HG03521 (cell line): Measurements from ENCODE around the gene MEGF8.

Source experiments
- ATAC-seq: cut with Tn5 transposase; IDR thresholded peaks from one replicate; pipeline ENCODE4 v1.9.1; 2021; ENCODE audit warnings: mild to moderate bottlenecking, moderate library complexity; ENCODE audit not compliant: unreplicated experiment

The MEGF8 gene

GRCh38 chr19:42303101-42303464 lies 22.4 kb upstream of the MEGF8 start:
- no peak for ATAC-seq

GRCh38 chr19:42303876-42304275 lies 21.6 kb upstream of the MEGF8 start:
- no peak for ATAC-seq

DNA sequence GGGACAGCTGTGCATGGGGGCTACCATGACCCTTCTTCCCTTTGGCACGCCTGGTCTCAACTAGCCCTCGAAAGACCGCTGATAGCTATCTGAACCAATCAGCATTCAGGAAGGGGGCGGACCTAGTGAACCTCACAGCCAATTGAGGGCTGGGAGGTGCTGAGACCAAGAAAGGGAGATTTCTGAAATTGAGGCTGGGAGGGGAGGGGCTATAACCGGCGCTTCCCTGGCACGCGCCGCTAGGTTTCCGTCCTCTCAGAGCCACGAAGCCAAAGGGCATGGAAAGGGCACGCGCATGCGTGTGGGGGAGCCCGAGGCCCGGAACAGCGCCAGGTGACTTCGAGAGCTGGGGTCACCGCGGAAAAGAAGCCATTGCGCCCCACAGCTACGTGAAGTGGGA lies 18.8 kb upstream of the MEGF8 start:
- ATAC-seq = no peak

GRCh38 chr19:42309686-42310085 lies 15.7 kb upstream of the MEGF8 start:
- no peak for ATAC-seq

DNA sequence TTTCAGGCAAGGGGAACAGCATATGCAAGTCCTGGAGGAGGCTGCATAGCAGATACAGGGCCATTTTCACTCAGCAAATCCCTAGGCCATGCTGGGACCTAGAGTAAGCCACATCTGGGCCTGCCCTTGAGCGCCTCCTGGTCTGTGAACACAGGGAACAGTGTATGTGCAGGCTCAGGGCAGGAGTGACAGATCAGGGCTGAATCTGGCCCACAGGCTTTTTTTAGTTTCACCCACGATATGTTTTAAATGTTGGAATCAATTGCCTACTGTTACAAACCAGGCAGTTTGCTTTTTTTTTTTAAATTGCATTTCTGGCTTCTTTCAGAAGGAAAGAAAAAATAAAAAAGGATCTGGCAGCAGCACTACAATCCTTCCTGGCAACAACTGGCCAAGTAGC lies 13.8 kb upstream of the MEGF8 start:
- ATAC-seq = no peak

DNA sequence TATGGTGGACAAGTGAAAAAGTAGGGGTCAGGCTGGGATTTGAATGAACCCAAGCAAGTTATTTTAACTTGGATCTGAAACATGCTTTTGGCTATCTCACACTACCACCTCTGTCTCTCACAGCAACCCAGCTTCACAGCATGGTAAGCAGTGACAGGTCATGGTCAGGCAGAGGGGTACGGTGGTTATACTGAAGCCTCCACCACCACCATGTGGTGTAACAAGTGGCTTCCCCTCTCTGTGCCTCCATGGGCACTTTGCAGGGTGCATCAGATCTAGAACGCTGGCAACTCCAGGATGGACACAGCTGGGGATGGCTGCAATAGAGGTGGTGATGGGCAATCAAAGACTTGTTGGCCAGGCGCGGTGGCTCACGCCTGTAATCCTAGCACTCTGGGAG lies 13.1 kb upstream of the MEGF8 start:
- no peak for ATAC-seq

DNA sequence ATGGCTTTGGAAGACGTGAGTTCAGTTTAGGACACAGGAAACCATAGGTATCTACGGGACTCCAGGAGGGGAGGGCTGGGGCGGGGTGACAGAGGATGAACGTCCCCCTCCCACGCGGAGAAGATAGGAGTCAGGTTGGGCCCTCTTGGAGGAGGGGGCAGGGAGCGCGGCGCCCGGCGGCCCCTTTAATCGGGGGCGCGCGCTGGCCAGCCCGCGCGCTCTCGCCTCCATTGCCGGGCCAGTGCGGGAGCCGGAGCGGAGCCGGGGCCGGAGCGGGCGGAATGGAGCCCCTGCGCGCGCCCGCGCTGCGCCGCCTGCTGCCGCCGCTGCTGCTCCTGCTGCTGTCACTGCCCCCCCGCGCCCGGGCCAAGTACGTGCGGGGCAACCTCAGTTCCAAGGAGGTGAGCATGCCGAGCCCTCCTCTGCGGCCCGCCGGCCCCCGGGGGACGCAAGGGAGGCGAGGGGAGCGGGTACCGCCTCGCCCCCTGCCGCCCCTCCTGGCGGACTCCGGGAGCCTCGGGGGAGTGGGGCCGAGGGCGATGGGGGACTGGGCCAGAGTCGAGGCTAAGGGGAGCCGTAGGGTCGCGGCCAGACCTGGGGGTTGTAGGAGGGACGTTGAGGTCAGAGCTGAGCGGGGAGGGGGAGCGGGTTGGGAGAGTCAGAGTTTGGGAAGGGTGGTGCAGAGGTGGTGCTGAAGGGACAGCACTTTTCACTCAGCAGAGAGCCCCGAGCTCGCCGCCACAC lies 12.2 kb upstream of the MEGF8 start, which contains the start of gene TMEM145:
TMEM145 (plus strand) TSS at position 214 of the 744 bp plus-strand sequence; CDS start at position 282, 68 bp downstream.
- ATAC-seq = no peak

GRCh38 chr19:42313840-42314755 lies 11.3 kb upstream of the MEGF8 start:
- no peak for ATAC-seq

DNA sequence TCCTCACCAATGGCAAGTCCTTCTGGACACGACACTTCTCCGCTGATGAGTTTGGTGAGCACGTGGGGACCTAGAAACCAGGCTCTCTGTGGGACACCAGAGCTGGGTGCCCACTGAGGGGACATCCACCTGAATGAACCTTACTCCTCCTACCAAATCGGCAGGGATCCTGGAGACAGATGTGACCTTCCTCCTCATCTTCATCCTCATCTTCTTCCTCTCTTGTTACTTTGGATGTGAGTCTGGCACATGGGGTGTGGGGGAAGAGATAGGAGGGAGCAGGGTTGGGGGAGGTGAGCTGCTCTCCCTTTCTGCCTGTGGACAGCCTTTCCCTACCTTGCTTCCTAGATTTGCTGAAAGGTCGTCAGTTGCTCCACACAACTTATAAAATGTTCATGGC lies 10.4 kb upstream of the MEGF8 start:
- no peak for ATAC-seq

DNA sequence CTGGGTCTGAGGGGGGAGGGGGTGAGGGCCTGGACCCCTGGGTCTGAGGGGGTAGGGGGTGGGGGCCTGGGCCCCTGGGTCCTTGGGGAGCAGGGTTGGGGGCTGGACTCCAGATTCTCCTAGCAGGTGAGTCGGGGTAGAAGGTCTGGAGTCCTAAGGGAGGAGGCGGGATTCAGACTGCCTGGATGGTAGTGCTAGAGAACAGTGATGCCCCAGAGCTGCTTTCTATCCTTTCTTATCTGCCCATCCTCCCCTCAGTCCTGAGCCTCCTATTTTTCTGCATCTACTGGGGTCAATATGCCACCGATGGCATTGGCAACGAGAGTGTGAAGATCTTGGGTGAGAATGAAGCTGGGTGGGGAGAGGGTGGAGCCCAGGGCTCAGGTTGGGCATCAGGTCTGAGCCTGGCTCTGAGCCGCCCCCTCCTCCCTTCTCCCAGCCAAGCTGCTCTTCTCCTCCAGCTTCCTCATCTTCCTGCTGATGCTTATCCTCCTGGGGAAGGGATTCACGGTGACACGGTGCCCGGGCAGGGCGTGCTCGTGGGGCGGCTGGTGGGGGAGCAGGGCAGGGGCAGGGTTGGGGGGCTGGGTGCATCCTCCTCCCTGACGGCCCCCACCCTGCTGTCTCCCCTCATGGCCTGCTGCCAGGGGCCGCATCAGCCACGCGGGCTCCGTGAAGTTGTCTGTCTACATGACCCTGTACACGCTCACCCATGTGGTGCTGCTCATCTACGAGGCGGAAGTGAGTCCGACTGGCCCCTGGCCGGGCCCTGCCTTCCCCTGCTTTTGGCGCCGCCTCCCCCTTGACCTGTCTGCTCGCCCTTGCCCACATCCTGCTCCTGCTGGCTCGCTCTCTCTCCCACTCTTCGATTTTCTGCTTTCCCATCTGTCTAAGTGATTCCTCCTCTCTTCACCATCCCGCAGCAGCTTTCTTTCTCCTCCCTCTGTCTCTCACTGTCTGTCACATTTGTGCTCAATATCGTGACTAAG lies 8.9 kb upstream of the MEGF8 start:
- ATAC-seq = no peak

DNA sequence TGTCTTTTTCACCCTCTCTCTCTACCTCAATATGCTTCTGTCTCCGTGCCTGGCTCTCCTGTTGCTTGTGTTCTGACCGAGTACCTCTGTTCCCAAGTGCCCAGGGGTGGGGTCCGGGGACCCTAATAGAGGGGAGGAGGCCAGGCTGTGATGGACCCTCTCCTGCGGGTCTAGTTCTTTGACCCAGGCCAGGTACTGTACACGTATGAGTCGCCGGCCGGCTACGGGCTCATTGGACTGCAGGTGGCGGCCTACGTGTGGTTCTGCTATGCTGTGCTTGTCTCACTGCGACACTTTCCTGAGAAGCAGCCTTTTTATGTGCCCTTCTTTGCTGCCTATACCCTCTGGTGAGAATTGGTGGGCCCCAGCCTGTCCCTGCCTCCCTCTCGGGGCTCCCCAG lies 7.9 kb upstream of the MEGF8 start:
- no peak for ATAC-seq

GRCh38 chr19:42322305-42322704 lies 3.1 kb upstream of the MEGF8 start:
- ATAC-seq = no peak

- ATAC-seq = no peak
Measured at GRCh38 chr19:42323473-42323851, 2.0 kb upstream of the MEGF8 start.

- ATAC-seq = no peak
Measured at GRCh38 chr19:42323852-42324654, 1.4 kb upstream of the MEGF8 start.

DNA sequence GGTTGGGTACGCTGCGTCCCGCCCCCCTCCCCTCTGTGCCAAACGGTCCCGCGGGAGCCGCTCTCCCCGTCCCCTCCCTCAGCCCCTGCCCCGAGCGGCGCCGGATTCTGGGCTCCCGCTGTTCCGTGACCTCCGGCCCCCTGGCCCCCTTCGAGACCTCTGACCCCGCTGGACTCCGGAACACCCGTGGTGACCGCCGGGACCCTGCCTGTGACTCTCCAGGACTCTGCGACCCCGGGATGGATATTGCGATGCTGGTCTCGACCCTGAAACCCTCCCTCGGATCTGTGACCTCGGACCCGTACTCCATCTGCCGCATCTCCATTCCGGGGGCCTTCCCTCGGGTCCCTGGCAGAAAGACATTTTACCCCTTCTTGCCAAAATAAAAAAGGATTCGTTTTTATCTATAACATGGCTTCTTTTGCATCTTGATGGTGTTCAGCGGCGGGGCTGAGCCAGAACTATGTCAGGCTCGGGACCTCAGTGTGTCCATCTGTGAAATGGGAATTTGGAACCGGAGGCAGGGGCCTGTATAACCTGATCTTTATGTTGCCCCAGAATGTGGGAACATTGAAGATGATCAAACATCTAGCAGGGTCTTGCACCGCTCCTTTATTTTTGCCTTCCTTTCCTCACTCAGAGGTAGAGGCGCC lies 654 bp upstream of the MEGF8 start:
- ATAC-seq = no peak

DNA sequence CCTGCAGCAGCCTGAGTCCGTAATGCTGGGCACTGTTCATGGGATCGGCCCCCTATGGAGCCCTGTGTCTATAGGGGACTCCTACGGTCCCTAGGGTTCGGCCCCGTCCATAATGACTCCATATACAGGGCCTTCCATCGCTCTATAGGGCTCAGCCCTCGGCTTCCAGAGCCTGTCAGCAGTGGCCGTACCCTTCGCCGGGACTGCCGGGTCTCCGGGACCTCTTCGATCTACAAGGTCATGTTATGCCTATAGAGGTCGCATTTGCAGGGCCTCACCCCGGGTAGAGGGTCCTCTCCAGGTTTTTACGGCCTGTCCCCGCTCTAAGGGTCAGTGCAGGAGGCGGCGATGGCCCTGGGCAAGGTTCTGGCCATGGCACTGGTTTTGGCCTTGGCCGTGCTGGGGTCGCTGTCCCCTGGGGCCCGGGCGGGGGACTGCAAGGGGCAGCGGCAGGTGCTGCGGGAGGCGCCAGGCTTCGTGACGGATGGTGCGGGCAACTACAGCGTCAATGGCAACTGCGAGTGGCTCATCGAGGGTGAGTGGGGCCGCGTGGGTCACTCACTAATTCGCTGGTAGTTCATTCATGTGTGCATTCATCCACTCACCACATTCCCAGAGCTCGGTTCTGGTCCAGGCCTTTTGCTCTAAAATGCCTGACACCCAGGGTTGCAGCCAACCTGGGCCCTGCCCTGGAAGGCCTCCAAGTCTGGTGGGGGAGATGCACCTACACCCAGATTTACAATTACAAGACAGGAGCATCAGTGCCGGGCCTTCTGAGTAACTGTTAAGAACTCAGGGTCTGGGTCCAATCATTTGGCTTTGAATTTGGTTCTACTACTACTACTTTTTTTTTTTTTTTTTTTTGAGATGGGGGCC lies 699 bp downstream of the MEGF8 start:
- peak; percentile 6 for ATAC-seq

GRCh38 chr19:42326969-42327368 lies 1.5 kb downstream of the MEGF8 start:
- no peak for ATAC-seq

DNA sequence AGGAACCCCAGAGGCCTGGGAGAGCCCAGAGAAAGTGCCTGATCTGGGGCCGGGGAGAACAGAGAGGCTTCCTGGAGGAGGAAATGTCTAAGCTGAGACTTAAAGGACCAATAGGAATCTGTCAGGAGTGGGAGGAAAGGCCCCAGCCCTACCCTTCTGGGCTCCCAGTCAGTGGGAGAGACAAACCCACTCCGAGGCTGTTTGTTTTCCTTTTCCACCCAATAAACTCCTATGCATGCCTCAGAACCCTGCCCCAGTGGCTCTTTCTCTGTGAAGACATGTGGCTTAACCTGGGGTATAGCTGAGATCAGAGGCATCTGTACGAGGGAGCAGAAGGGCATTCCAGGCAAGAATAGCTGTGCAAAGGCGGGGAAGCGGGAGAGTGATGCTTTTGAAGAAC lies 1.9 kb downstream of the MEGF8 start:
- no peak for ATAC-seq

DNA sequence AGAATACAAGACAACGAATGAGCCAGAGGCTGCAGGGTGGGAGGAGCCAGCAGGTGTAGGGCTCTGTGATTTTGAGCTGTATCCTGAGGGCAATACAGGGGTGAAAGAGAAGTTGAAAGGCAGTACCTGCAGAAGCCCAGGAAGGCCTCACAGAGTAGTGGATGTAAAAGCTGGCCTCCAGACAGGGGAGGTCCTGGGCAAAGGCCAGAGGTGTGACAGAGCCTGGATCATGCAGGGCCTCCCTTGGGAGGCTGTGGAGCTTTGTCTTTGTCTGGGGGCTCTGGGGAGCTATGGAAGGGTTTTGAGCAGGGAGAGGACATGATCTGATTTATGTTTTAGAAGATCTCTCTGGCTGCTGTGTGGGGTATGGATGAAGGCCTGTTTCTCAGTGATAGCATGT lies 2.7 kb downstream of the MEGF8 start:
- ATAC-seq = no peak
